ENCODE results near the gene ELFN1.

ELFN1 gene

DNA sequence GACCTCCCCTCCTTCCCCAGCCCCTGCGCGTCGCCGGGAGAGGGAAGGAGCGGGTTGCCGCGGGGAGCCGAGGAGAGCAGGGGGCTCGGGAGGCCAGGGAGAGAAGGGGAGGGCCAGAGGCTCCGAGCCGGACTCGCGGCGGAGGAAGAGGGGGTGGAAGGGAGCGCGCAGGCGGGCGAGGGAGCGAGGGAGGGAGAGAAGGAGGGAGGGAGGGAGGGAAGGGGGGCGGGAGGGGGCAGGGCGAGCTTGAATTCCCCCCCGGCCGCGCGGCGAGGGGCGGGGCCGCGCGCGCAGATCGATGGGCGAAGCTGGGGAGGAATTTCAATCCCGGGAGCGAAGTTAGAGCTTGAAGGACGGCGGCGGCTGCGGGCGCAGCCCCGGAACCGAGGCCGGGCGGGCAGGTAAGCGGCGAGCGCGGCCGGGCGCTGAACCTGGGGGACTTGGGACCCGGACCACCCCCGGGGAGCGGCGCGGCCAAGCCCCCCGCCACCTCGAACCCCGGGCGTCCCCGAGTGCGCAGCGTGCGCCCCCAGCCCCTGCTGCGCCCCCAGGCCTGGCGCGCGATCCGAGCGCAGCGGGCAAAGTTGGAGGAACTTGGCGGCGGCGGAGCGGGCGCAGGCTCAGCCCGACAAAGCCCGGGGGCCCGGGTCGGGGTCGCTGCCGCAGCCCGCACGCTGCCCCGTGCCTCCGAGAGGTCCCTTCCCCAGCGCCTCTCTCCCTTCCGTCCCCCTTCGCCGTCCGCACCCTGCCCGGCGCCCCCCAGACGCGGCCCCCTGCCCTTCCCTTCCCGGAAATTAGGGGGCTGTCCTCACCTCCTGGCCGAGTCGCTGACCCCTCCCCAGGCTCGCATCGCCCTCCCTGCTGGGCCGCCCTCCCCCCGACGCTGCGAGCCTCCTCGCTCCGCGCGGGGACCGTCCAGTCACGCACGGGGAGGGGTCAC lies at the start of gene ELFN1:
Gene ELFN1 (plus strand): TSS at position 324 of the 940 bp plus-strand sequence. CDS start 74,320 bp downstream, outside the sequence.
- DNase-seq = peak; percentile 47

- no peak for DNase-seq
Measured at GRCh38 chr7:1620835-1621234, 49.2 kb upstream of the ELFN1 start.

DNA sequence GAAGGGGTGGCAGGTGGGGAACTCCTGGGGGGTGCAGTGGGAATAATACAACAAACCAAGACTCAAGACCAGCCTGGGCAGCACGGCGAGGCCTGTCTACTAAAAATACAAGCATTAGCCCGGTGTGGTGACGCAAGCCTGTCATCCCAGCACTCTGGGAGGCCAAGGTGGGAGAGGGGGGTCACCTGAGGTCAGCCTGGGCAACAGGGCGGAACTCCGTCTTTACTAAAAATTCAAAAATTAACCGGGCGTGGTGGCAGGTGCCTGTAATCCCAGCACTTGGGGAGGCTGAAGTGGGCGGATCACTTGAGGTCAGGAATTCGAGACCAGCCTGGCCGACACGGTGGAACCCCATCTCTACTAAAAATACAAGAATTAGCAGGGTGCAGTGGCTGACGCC lies 48.4 kb upstream of the ELFN1 start:
- no peak for DNase-seq

DNA sequence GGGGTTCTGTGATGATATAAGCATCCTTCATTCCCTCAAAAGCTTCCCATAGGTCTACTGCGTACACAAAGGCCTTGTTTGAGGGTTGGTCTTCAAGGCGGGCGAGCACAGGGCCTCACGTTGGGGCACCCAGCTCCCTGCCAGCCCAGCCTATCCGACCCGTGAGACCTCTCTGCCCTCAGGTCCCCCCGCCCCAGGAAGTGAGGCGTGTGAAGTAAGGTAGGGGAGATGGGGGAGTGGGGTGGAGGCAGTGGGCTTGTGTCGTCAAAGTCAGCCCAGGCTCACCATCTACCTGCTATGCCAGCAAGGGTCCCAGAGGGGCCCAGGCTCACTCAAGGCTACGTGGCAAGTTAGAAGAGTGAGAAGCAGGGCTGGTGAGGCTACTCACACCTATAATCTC lies 47.6 kb upstream of the ELFN1 start:
- DNase-seq = no peak

DNA sequence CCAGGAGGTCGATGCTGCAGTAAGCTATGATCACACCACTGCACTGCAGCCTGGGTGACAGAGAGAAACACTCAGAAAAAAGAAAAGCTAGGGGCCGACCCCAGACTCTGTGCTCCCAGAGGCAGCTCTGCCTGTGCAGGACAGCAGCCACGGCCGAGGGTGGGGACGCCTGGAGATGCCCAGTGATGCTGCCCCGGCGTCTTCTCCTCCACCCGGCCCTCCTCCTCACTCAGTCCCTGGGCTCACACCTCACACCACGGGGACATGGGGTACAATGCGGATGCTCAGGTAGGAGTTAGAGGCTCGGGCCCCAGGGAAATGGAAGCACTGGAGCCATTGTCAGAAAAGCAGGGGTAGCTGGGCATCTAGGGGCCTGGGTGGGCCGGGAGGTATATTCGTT lies 46.3 kb upstream of the ELFN1 start:
- no peak for DNase-seq

- DNase-seq = no peak
Measured at GRCh38 chr7:1624999-1625927, 44.8 kb upstream of the ELFN1 start.

DNA sequence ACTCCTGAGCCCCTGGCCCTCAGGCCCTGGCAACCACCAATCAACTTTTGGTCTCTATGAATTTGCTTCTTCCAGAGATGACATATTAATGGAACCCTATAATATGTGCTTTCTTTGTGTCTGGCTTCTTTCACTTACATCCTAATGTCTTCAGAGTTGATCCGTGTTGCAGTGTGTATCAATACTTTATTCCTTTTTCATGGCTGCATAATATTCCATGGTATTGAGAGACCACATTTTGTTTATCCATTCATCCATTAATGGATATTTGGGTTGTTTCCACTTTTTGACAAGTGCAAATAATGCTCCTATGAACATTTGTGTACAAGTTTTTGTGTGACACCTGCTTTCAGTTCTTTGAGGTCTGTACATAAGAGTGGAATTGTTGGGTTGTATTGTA lies 43.3 kb upstream of the ELFN1 start:
- no peak for DNase-seq

DNA sequence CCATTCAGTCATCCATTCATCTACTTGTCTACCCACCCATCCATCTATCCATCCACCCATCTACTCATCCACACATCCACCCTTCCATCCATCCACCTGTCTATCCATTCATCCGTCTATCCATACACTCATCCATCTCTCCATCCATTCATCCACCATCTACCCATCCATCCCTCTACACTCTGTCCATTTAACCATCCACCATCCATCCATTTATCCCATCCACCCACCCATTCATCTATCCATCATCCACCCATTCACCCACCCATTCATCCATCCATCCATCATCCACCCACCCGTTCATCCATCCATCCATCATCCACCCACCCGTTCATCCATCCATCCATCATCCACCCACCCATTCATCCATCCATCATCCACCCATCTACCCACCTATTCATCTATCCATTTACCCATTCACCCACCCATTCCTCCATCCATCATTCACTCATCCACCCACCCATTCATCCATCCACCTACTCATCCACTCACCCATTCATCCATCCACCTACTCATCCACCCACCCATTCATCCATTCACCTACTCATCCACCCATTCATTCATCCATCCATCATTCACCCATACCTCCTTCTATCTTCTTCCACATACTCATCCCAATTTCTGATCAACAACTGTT lies 39.3 kb upstream of the ELFN1 start:
- no peak for DNase-seq

DNA sequence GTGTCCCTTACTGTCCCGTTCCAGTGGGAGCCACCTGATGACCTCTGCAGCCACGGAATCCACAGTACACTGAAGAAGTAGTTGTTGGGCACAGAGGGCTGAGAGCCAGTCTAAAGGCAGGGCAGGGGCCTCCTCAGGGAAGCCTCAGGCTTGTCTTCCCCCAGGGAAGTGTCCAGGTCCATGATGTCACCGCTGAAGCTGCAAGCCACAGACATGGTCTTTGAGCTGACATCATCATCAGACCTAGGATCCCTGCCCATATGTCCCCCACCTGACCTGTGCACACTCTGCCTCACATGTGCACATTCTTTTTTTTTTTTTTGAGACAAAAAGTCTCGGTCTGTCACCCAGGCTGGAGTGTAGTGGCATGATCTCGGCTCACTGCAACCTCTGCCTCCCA lies 38.4 kb upstream of the ELFN1 start:
- no peak for DNase-seq

- DNase-seq = no peak
Measured at GRCh38 chr7:1632506-1632905, 37.6 kb upstream of the ELFN1 start.

- DNase-seq = no peak
Measured at GRCh38 chr7:1632916-1633785, 36.9 kb upstream of the ELFN1 start.

DNA sequence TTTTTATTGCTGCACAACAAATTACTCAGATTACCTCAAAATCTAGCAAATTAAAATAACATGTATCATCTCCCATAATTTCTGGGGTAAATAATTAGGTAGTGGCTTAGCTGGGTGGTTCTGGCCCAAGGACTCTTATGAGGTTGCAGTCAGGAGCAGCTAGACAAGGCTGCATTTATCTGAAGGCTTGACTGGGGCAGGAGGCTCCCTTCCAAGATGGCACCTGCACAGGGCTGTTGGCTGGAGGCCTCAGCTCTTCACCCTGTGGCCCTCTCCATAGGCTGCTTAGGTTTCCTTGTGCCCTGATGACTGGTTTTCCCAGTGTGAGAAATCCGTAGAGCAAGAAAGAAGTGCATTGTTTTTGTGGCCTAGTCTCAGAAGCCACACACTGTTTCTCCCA lies 34.7 kb upstream of the ELFN1 start:
- DNase-seq = no peak

DNA sequence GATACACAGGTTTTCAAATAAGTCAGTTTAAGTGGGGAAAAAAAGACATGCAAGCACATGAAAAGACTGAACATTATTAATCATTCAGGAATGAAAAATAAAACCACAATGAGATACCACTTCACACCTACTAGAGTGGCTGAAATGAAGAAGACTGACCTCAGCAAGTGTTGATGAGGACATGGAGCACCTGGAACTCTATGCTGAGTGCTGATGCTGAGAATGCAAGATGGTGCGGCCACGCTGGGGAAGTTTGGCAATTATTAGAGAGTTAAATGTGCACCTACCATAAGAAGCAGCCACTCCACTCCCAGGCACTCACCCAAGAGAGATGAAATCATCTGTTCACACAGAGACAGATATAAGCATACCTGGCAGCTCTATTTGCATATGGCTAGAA lies 32.9 kb upstream of the ELFN1 start:
- no peak for DNase-seq

GRCh38 chr7:1638215-1638661 lies 31.8 kb upstream of the ELFN1 start:
- DNase-seq = no peak

DNA sequence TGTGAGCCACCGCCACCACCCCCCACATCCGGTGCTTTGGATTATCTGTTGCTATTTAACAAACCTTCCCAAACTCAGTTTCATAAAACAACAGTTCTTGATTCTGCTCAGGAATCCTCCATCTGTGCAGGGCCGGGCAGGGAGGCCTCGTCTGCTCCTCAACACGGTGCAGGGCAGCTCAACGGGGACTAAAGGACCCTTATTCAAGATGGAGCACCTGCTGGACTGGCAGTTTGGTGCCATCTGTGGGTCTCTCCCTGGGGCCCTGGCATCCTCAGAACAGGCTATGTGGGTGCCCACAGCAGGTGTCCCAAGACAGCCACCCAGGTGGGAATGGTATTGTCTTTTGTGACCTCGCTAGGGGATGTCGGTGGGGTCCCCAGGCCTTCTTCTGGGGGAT lies 31.0 kb upstream of the ELFN1 start:
- no peak for DNase-seq

DNA sequence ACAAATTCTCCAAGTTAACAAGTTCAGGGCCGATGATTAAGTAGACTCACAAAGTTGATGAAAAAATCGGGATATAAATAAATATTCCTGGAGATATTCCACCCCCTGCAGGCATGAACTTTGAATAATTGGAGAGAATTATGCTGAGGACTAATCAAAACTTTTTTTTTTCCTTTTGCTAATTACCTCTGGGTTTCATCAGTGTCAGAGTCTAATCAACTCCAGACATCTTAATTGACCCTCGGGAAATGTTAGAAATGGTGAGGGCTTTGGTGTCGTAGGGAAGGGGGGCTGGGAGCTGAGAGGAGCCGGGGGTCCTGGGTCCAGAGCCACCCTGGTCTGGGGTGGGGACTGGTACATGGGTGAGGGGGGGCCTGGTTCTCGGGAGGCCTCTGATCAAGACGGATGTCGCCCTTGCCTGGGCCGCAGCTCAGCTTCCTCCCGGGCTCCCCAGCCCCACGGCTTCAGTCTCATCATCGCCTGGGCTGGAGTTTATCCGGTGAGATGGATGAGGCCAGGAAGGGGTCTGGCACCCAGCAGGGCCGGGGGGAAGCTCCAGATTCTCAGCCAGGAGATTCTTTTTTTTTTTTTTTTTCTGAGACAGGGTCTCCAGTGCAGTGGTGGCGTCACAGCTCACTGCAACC lies 30.4 kb upstream of the ELFN1 start:
- no peak for DNase-seq

DNA sequence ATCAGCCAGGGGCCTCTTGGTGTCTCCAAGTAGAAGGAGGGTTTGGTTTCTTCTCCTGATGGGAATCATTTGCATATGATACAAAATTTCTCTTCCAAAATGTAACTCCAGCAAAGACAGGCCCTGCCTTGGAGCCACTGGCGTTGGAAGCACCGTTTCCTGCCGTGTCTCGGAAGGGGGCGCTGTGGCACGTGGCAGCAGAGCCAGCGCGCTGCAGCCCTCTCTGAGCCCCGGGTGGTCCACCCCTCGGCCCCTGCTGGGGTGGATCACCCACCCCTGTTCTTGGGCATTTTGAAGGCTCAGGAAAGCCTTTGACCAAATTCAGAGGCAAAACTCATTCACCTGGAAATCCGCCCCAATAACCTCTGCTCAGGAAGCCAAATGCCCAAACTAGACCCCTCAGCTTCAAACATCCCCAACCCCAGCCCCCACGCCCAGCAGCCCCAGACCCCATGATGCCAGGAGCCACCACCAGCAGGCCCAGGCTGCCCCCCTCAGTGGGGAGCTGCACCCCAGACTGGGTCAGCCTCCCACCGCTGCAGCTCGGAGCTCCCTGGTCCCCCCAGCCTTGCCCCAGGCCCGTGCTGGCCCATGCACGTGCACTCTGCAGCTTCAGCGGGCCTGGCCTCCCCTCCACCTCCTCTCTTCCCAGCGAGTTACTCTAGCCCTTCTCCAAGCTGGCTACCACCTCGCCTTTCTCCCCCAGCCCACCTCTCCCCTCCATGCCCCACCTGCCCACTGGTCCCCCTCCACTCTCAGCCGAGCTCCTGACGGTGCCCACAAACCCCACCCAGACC lies 29.5 kb upstream of the ELFN1 start:
- no peak for DNase-seq

DNA sequence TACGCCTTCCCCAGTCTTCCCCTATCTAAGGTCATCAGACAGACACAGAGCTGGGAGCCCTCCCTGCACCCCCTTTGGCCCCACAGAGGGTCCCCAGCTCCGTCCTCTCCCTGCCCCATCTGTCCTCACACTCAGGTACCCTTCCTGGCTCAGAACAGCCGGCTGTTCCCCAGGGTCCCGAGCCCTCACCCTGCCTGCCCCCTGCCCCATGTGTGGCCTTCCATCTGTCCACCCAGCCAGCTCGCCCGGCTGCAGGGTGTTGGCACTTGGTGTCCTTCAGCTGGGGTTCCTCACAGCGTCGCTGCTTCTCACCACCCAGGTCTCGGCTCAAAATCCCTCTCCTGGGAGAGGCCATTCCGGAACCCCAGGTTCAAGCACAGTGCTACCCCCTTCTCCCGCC lies 28.9 kb upstream of the ELFN1 start:
- no peak for DNase-seq

DNA sequence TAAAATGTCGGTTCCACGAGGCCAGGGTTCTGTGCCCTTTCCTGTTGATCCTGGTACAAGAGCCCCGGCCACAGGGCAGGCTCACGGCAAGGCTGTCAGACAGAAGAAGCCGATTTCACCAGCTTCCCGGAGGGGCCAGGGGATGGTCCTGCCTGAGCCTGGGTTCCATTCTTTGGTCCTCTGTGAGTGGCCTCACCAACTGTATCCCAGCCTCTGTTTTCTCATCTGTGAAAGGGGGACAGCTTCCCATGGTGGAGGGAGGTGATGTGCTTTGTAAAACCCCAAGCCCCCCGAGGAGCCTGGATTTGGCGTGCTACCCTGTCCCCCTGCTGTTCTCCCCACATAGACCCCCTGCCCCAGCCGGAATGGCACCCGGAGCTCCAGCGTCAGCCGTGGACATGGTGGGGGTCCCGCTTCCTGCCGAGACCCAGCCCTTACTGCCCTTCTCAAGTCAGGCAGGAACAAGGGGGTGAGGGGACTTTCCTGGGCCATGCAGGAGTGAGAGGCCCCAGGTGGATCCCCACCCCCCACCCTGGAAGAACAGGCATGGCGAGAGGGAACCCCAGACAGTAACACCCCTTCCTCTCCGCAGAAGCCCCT lies 28.3 kb upstream of the ELFN1 start:
- no peak for DNase-seq

GRCh38 chr7:1642291-1642731 lies 27.8 kb upstream of the ELFN1 start:
- no peak for DNase-seq
